Measurements from ENCODE around the gene RSU1. TPM values are rescaled to one million over a fixed set of nuclear protein-coding genes. Genes with fewer than 3 reads are reported as not detected.

The RSU1 gene
- total and polyA plus RNA-seq, 2 donors (not counting 3 experiments of a cell fraction or from before 2014, with no cell fraction given) = 80.2 to 104 TPM

DNA sequence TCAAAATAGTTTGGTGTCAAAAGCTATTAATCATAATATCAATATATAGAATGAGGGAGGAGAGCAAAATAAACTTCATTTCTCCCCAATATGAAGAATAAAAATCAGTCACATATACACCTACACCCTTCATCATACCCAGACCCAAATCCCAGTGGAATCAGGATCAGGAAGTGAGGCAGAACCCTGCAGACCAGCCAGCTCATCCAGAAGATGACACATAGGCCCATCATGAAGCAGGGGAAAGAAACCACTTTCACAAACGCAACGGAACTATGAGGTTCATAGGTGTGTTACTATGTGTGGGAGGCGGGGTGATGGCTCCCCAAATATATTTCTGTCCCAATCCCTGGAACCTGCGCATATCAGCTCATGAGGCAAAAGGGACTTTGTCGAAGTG, 89.0 kb downstream of the RSU1 start:
- intact Hi-C loops (cut with micrococcal nuclease) = no loop called here

More for the DNA sequence above, 89.0 kb downstream of the RSU1 start:
- no peaks in the 10 kb centered on the region for H3K4me1 ChIP-seq (ENCODE audit: control insufficient read depth, extremely low read depth, insufficient read depth, low read length)
- CTCF ChIA-PET = interaction anchor here (0.8 kb wide), 1 partner anchor 39 kb away, joined by 3 read pairs; no protein-coding TSS in a partner anchor
- POLR2A ChIA-PET = no interaction called here
- dilution Hi-C loops (cut with MboI; ENCODE audit: extremely low pct_ligation_motif_present, low sequenced_read_pairs) = no loop called here
- H3K9ac ChIP-seq (replicated peaks; ENCODE audit: extremely low read depth, insufficient read depth, low read length) = no peak overlapping the region
- H3K9me3 ChIP-seq (replicated peaks; ENCODE audit: control insufficient read depth, insufficient read depth, low read length) = no peaks in the 10 kb centered on the region
- no peak overlapping the region for H2AFZ ChIP-seq (ENCODE audit: low read depth, low read length)
- H3K79me2 ChIP-seq (ENCODE audit: control insufficient read depth, insufficient read depth, low read length) = no peaks in the 10 kb centered on the region
- H3K27me3 ChIP-seq (ENCODE audit: control insufficient read depth in 2 of 2, insufficient read depth in 2 of 2, low read length in 2 of 2) = no peaks in the 10 kb centered on the region
- no peaks in the 10 kb centered on the region for H3K36me3 ChIP-seq (ENCODE audit: control insufficient read depth in 2 of 2, extremely low read depth in 1 of 2, insufficient read depth in 2 of 2, low read length in 2 of 2)
- H3K4me2 ChIP-seq (ENCODE audit: insufficient read depth, low read length) = no peak overlapping the region
- TF ChIP-seq JUN (IDR thresholded peaks at IDR 0.05; ENCODE audit: borderline replicate concordance, insufficient read depth, insufficient read length, low read depth) (no peak), POLR2A (IDR thresholded peaks at IDR 0.05; ENCODE audit: low read depth, low read length) (no peak), POLR2AphosphoS5 (IDR thresholded peaks at IDR 0.05; ENCODE audit: insufficient read depth, low read depth, low read length) (no peak), MYC (IDR thresholded peaks at IDR 0.05; ENCODE audit: low read depth, low read length) (no peak), EZH2 (IDR thresholded peaks at IDR 0.05; ENCODE audit: borderline replicate concordance, low read depth, low read length, severe bottlenecking) (no peak), GATA2 (IDR thresholded peaks at IDR 0.05; ENCODE audit: insufficient read depth, insufficient read length, low read depth, low read length) (no peak), FOS (IDR thresholded peaks at IDR 0.05; ENCODE audit: borderline replicate concordance, insufficient read depth, low read length) (no peak)
- TF ChIP-seq, protein P1, sequence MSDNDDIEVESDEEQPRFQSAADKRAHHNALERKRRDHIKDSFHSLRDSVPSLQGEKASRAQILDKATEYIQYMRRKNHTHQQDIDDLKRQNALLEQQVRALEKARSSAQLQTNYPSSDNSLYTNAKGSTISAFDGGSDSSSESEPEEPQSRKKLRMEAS (IDR thresholded peaks at IDR 0.05; ENCODE audit: insufficient read depth, insufficient read length) = no peak
- TF ChIP-seq, protein P2, sequence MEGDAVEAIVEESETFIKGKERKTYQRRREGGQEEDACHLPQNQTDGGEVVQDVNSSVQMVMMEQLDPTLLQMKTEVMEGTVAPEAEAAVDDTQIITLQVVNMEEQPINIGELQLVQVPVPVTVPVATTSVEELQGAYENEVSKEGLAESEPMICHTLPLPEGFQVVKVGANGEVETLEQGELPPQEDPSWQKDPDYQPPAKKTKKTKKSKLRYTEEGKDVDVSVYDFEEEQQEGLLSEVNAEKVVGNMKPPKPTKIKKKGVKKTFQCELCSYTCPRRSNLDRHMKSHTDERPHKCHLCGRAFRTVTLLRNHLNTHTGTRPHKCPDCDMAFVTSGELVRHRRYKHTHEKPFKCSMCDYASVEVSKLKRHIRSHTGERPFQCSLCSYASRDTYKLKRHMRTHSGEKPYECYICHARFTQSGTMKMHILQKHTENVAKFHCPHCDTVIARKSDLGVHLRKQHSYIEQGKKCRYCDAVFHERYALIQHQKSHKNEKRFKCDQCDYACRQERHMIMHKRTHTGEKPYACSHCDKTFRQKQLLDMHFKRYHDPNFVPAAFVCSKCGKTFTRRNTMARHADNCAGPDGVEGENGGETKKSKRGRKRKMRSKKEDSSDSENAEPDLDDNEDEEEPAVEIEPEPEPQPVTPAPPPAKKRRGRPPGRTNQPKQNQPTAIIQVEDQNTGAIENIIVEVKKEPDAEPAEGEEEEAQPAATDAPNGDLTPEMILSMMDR (IDR thresholded peaks at IDR 0.05; ENCODE audit: extremely low read depth in 1 of 2, insufficient read depth in 1 of 2, low read depth in 1 of 2, low read length in 2 of 2) = no peak
- H4K20me1 ChIP-seq (replicated peaks; ENCODE audit: control insufficient read depth, extremely low read depth, insufficient read depth, low read length) = no peaks in the 10 kb centered on the region
- no peak for DNase-seq (ENCODE audit: low read depth, low spot score)
- no peak overlapping the region for H3K4me3 ChIP-seq (replicated peaks in 1 of 3; ENCODE audit: insufficient read depth in 1 of 3, low read depth in 1 of 3, low read length in 3 of 3)
- H3K9me1 ChIP-seq (replicated peaks; ENCODE audit: control insufficient read depth, extremely low read depth, insufficient read depth, low read length) = no peaks in the 10 kb centered on the region
- no peak for FAIRE-seq
- no peak overlapping the region for H3K27ac ChIP-seq (ENCODE audit: insufficient read depth, low read depth, low read length)
- no TSS peak for BruUV-seq (replicated peaks)
